Kasumi-1 (cell line): ENCODE results near the gene P2RX1.
A peak's percentile ranks its signal among the peaks of the same experiment; 100 is the strongest.

Source experiments
- DNase-seq, 2 experiments: peaks; one replicate each; lab custom pipeline; 2025; lab: John Stamatoyannopoulos, UW

P2RX1 gene

DNA sequence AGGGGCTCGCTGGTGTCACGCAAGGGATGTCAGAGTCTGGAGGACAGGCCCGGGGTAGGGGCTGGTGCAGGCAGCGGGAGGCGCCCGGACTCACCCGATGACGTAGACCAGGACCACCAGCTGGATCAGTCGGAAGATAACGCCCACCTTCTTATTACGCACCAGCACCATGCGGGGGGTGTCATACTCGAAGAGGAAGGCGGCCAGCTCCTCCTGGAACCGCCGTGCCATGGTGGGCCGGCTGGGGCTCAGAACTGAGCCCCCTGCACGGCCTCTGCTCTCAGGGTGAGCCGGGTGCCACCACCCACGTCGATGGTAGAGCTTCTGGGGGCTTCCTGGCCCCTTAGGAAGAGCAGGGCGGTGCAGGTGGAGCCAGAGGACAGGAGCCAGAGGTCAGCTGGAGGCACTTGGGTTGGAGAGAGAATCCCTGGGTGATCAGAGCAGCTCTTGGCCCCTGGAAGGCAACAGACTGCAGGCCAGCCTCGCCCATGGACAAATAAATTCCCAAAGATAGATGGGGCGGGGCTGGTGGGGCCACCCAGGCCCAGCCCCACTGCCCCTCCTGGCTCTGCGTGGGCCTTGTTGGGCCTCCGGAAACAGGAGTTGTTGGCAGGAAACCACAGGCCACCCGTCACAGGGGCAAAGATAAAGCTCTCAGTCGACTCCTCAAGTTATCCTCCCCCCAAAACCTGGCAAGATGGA lies at the start of gene P2RX1:
Gene P2RX1, minus strand, starts transcription at position 471 of the 702 bp plus-strand sequence. Its CDS starts 240 bp downstream, at position 231.
- peak; percentile 82 to 84 for DNase-seq

DNA sequence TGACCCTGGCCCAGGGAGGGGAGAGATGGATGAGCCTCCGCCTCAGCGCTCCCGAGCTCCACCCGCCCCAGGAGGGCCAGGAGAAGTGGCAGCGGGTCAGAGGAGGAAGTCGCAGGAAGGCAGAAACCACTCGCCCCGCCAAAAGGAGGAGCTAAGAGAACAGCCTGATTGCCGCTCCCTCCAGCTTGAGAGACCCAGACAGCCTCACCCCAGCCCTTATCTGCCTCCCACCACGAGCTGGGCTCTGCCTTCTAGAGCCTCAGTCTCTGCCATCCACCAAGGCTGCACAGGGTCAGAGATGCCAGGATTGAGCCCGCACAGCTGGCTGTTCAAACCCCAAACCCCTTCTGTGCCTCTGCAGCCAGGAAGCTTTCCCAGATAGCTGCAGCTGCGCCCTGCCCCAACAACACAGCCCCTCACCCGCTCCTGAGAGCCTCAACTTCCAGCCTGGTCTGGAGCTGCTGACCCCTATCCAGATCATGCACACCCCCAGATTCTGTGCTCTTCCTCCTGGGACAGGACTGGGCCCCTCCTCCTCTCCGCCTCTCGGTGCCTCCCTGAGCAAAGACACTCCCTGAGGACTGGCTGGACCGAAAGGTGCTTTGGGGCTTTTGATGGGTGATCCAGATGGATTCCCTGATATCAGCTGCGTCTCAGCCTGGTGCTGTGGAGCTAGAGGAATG lies 49.0 kb upstream of the P2RX1 start:
- DNase-seq = peak; percentile 82 to 86

DNA sequence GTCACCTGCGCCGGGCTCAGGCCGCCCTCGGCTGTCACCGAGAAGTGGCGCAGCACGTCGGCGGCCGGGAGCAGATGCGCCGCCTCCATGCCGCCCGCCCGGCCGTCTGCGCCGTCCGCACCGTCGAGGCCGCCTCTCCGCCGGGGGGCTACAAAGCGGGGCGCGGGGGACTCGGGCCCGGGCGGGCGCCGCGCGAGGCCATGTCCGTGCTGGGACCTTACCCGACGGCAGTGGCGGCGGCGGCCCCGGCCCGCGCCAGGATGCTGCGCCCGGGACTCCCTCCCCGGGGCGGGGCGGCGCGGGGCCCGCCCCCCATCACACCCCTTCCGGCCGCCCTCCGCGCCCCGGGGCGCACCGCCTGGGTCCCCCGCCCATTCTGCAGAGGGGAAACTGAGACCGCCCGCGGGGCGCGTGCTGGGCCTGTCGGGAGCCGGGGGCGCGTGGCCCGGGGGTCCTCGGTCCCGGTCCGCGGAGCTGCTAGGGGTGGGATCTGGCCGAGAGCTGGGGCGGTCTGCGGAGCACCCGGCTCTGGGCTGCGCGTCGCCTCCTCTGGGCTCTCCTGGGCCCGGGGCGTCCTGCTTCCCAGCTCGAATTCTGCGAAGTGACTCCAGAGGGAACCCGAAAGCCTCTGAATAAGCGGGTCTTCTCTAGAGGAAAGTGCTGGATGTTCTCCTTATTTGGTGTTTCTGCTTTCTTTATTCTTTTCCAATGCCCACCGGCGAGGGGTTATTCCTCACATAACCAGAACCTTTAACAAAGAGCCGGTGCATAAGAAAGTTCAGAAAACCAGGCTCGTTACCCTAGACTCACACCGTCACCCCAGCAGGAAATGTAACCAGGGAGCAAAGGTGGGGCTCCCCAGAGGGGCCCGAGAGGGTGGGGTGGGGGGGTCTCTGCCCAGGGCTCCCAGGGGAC lies 48.2 kb upstream of the P2RX1 start, which contains the start of gene ATP2A3:
Gene ATP2A3, minus strand, starts transcription at position 235 of the 915 bp plus-strand sequence. Its CDS starts 146 bp downstream, at position 89.
- DNase-seq = peak; percentile 41

DNA sequence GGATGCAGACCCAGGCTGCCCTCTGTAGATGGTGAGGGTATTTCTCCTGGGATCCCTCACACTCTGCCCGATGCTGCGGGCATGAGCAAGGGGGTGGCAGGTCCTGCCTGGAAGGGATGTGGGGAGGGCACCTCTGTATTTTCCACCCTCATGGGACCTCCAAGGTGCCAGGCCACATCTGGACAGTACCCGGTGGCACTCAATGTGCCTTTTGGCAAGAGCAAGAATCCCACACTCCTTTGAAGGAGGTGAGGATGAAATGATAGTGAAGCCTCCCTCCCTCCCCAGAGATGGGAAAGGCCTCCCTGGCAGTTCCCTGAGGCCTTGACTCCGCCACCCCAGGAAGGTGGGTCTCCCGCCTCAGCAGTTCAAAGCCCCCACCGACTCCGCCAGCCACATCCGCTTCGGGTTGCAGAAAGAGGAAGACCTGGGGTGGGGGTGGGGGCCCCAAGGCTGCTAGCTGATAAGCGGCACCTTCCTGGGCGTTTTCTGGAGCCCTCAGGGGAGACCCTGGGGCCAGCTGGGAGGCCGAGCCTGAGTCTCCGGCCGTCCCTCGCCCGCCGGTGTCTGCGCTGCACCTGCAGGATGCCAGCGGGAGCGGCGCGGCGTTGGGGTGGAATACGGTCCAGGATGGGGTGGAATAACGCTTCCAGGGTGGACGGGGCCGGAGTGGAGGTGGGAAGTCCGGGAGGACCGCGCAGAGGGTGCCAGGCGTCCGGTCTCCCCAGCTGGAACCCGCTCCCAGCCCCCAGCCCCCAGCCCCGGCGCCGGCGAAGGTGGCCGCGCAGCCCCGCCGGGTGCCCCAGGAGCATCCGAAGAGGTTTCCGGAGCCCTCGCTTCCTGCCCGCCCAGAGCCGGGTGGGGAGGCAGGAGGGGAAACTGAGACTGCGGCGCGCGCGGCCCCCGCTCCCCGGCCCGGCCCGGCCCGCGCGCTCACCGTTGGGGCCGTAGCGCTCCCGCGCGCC lies 47.3 kb upstream of the P2RX1 start:
- DNase-seq = peak; percentile 66 to 74

DNA sequence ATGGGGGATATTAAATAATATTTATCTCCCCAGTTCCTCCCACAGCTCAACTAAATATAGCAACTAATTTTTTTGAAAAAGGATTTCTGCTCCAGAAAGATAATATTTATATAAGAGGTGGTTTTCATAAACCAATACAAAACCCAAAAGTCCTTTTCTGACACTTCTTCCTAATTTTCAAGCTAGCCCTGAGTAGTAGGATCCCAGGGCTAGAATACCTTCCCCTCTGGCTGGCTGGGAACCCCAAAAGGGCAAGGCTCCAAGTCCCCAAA lies 46.6 kb upstream of the P2RX1 start:
- DNase-seq = no peak

DNA sequence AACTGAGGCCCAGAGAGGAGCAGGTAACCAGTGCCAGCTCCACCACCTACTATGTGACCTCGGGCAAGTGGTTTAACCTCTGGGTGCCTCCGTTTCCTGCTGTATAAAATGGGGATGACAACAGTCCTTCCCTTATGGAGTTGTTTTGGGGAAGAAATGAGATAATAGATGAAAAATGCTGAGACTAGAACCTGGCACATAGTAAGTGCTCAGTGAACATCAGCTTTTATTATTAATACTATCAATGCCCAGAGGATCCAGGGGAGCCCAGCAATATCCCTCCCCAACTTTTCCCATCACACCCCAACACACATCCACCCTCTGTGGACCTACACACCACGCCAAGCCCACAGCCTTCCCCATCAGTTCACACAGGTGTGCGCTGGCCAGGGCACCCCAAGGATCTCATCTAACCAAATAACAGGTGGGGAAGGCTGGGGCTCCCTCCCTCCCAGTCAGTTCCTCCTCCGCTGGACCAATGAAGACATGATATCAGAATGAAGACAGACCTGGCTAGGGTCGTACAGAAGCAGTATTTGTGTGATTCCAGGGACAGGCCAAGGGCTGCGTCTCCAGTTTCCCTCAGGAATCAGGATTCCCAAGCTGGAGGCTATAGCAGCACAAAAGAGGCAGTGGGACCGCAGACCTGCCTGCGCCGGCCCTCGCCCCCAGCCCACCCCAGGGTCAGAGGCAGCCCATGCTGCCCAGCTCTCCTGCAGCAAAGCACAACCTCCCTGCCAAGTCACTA lies 46.1 kb upstream of the P2RX1 start:
- no peak for DNase-seq

DNA sequence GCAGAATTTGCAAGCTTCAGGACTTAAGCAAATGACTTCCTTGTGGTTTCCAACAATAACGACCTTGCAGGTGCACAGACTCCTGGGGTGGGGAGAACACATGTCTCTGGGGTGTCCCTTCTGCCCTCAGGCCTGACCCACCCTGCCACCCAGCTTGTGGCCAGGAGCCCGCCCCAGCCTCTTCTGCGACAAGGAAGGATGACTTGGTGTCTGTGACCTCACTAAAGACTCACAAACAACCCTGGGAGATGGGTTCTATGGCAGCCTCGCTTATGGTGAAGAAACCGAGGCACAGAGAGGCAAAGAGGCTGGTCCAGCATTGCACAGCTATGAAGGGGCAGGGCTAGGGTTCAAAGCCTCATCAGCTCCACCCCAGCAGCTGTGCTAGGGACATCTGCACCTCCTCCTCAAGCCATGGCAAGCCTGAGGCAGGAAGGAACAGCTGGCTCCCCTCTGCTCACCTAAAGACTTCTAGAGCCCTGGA lies 45.3 kb upstream of the P2RX1 start:
- DNase-seq = no peak

DNA sequence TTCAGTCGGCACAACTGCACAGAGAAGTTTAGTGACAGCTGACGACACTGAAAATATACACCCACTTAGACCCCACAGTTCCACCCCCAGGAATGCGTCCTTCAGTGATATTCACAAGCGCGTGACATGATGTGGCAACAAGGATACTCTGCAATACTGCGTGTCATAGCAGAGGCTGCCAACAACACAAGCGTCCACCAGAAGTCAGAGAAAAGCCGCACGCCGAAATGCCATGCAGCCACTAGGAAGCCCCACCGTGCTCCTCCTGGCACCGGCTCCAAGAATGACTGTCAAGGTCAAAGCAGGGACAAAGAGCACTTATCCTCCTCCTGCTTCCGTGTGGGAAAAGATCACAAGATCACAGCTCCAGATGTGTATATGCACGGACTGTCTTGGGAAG lies 44.5 kb upstream of the P2RX1 start:
- no peak for DNase-seq

DNA sequence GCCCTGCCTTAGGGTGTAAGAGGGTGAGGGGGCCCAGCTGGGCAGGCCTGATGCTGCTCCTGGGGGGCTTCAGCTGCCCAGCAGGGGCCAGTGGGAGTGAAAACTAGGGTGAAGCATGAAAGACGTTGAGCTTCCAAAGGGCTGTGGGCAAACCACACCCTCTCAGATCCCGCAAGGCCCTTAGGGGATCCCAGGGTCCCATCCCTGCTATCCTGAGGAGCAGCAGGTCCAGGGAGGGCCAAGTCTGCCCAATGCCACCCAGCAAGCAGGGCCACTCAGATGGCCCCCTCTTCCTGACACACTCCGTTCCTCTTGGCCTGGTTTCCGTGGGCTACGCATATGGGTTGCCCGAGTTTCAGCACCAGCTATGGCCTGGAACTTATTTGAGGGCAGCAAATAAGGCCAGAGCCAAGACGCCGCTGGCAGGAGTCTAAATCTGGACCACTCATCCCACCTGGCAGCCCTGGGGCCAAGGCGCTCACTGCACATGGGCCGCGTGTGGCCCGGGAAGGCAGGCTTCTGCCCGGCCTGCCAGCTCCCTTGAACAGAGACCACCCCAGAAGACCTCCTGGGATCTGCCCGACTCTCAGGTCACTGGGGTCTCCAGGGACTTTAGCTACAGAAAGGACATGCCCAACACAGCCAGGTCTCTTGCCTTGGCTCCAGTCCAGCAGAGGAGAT lies 43.8 kb upstream of the P2RX1 start:
- no peak for DNase-seq

DNA sequence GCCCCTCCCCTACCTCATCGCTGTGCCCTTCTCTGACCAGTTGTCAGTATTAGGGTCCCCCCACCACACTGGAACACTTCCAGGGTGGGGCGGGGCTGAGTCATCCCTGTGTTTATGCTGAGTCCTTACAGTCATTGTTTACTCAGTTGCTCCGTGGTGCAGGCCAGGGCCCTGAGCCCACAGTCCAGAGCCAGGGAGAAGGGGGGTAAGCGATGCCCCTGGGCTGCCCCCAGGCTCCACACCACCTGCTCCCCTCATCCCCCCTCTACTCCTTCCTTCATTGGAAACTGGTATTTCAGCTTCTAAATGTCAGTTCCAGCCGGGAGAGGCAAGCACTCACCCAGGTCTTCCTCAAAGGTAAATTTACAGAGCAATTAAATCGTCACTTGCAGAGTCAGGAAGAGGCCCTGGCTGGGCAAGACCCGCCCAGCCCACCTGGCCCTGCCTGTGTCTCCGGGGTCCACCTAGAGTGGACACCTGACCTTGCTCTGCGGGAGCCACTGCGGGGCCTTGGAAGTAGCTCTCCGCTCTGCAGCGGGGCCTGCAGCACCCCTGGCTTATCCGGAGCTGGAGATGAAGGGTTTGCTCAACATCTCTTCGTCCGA lies 43.1 kb upstream of the P2RX1 start:
- DNase-seq = no peak

DNA sequence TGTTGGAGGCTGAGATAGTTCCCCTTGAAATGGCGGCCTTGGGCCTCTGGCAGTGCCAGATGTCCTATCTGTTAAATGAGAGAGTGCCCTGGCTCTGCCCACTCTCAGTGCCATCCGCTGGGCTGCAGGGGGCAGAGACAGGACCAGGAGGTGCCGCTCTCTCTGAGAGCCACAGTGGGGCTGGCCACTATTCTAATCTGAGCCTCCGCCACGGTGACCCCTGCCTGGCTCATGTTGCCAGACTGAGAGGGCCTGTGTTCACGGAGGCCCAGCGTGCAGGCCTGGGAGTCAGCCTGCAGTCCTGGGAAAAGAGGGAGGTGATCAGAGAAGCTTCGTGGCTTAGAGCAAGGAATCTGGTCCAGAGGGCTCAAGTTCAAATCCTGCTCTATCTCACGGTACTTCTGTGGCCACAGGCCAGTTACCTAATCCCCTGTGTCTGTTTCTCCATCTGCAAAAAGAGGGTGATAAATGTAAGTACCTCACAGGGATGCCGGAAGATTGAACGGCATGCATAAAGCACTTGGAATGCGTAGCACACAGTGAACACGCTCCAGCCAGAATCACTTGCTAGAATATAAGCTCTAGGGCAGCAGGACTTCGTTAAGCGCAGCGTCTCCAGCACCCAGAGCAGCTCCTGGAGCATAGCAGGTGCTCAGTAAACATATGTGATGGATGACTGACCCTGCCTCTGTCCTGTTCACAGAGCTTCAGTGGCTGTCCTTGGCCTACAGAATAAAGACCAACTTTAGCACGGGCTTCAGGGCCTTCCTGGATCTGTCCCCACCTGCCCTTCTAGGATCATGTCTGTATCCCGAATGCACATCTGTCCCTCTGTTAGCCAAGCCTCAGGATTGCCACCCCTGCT lies 41.7 kb upstream of the P2RX1 start:
- DNase-seq = no peak

DNA sequence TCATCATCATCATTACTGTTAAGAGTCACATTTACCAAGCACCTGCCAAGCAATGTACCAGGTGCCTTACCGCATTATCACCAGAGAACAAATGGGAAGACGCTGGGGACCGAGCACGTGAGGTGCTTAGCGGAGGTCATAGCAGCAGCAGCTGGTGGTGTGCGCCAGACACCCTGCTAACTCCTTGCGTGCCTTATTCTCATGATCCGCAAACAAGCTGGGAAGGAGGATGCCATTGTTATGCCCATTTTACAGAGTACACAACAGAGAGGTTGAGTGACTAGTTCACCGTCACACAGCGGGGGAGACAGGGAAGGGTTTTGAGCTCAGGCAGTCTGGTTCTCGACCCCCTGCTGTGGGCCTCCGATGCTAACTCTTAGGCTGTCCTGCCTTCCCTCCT lies 40.7 kb upstream of the P2RX1 start:
- DNase-seq = no peak

DNA sequence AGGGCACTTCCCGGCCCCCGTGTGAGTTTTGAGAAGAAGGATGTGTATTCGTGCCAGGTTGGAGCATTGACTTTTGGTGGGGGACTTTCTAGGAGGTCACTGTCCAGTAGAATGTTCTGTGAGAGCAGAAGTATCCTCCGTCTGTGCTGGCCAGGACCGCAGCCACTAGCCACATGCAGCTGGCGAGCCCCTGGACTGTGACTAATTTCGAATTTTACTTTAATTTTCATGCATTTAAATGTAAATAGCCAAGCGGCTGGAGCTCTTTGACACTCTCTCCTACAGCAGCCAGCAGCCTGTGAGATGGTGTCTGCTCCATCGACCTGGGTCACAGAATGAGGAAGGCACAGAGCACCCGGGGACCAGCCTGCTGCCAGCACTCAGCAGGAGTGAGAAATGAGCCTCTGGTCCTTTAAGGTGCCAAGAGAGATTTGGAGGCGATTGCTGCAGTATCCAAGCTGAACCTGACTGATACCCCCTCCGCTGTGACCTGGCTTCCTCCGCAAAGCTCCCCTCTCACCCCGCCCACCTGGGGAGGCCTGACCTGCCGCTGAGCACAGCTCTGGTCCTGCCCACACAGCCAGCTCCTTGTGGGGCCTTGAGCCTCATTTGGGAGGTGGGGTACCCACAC lies 40.2 kb upstream of the P2RX1 start:
- DNase-seq = no peak

DNA sequence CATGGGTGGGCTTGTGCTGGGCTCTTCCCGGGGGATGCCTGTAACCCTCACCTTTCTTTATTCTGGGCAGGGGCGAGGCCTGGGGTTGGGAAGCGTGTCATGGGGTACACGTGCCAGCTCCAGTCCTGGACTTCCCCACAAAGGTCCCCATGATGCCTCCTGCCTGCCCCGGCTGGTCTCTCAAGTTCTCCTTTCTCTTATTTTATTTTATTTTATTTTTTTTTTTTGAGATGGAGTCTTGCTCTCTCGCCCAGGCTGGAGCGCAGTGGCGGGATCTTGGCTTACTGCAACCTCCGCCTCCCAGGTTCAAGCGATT lies 39.4 kb upstream of the P2RX1 start:
- no peak for DNase-seq

DNA sequence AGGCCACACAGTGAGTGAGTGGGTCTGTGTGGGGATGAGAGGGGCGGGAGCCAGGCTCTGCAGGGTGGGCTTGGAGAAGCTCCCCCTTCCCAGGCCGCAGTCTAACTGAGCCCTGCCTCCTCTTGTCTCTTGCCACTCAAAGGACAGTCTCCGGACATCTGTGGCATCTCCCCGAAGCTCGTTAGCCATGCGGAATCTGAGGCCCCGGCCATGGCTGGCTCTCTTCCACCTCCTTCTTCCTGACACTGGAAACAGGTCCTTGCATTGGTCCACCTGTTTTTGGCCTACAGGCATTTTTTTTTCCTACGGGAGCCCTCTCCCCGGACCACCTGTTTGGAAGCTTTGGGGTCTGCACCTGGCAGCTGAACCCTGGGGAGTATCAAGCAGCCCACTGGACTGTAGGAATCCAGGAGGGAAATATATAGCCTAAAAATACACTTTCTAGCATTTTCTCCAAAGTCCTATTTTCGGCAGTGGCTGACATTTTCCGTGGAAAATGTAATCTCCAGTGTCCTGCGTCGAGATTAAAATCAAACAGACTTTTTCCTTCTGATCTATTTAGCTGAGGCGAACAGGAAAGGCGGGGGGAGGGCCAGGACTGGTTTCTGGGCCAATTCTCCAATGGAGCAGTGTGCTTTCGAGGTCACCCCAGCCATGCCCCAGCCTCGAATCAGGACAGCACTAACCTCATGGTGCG lies 38.9 kb upstream of the P2RX1 start:
- no peak for DNase-seq

DNA sequence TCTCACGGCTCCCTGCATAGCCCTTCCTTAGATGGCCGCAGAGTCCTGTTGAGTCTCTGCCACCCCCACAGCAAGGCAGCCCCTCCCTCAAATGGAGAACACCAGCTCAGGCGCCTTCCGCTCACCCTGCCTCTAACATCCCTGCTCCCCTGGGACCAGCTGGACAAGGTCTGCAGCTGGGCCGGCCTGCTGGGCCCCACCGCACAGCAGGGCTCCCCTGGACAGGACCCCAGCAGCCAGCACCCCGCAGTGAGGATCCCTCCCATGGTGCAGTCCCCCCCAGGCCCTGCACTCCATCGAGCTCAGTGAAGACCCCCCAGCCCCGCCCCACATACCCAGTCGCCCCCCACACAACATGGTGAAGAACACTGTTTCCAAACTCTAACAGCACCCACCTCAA lies 37.8 kb upstream of the P2RX1 start:
- DNase-seq = no peak

DNA sequence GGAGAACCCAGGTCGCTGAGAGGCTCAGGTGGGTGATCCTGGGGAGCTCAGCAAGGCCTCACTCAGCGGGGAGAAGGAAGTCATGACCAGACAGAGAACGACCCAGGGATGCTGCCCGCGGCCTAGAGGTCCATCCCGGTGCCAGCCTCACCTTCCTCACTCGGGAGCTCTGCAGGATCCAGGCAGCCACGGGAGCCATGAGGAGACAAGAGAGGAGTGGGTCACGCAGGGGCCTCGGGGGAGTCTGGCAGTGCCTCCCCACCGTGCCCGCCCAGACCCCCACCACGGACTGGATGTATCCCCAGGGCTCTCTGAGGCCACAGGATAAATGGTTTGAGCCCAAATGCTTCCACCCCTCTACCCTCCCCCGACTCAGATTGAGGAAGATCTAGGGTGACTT lies 37.3 kb upstream of the P2RX1 start:
- DNase-seq = no peak

DNA sequence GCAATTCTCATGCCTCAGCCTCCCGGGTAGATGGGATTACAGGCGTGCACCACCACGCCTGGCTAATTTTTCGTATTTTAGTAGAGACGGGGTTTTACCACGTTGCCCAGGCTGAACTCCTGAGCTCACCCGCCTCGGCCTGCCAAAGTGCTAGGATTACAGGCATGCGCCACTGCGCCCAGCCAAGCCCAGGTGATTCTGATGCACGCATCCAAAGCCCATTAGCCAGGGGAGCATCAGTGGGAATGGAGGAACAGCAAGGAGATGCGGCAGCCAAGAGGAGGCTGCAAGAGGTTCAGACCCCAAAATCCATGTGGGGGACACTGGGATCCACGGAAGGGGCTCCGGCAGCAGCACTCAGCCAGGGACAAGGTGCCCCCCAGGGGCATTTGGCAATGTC lies 35.9 kb upstream of the P2RX1 start:
- no peak for DNase-seq
